ENCODE data around the gene PPAN.

GRCh38 chr19:10107254-10107653, 1.1 kb downstream of the PPAN start:
- TF ChIP-seq FOXM1 (IDR thresholded peaks at IDR 0.05; ENCODE audit: borderline replicate concordance): no peak
- TF ChIP-seq NFRKB (IDR thresholded peaks at IDR 0.05): no peak
- TF ChIP-seq CTBP1 (IDR thresholded peaks at IDR 0.05; ENCODE audit: borderline replicate concordance): no peak
- no peak for TF ChIP-seq LEF1 (IDR thresholded peaks at IDR 0.05; ENCODE audit: borderline replicate concordance)
- no peak for TF ChIP-seq TARDBP (IDR thresholded peaks at IDR 0.05)
- TF ChIP-seq HDGF (IDR thresholded peaks at IDR 0.05; ENCODE audit: borderline replicate concordance): no peak
- TF ChIP-seq ELF4 (IDR thresholded peaks at IDR 0.05): no peak
- no peak for TF ChIP-seq SP1 (IDR thresholded peaks at IDR 0.05)
- TF ChIP-seq, protein P1, sequence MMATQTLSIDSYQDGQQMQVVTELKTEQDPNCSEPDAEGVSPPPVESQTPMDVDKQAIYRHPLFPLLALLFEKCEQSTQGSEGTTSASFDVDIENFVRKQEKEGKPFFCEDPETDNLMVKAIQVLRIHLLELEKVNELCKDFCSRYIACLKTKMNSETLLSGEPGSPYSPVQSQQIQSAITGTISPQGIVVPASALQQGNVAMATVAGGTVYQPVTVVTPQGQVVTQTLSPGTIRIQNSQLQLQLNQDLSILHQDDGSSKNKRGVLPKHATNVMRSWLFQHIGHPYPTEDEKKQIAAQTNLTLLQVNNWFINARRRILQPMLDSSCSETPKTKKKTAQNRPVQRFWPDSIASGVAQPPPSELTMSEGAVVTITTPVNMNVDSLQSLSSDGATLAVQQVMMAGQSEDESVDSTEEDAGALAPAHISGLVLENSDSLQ (IDR thresholded peaks at IDR 0.05): no peak
- TF ChIP-seq SUZ12 (IDR thresholded peaks at IDR 0.05): no peak
- no peak for TF ChIP-seq FOXK2 (IDR thresholded peaks at IDR 0.05)
- TF ChIP-seq ARNT (IDR thresholded peaks at IDR 0.05): no peak
- no peak for TF ChIP-seq BHLHE40 (IDR thresholded peaks at IDR 0.05; ENCODE audit: borderline replicate concordance)
- no peak for TF ChIP-seq L3MBTL2 (conservative IDR thresholded peaks at IDR 0.05)
